ENCODE results near the gene MME.

DNA sequence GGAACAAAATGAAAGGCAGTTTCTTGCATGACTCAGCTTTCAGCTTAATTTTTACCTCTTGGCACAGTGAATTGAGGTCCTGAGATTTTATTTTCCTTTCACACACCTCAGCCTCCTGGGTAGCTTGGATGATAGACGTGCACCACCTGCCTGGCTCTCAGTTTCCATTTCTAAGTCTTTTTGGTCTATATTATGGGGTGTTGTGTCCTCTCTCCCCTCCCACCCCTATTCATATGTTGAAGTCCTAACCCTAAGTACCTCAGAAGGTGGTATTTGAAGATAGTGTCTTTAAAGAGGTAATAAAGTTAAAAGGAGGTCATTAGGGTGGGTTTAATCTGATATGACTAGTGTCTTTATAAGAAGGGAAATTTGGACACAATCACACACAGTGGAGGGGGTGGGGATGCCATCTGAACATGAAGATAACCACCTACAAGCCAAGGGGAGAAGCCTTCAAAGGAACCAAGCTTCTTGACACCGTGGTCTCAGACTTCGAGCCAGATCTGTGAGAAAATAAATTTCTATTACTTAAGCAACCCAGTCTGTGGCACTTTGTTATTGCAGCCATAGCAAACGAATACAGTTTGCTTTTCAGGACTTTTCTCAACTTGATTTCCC, 128.2 kb downstream of the MME start:
- TF ChIP-seq, protein P1, sequence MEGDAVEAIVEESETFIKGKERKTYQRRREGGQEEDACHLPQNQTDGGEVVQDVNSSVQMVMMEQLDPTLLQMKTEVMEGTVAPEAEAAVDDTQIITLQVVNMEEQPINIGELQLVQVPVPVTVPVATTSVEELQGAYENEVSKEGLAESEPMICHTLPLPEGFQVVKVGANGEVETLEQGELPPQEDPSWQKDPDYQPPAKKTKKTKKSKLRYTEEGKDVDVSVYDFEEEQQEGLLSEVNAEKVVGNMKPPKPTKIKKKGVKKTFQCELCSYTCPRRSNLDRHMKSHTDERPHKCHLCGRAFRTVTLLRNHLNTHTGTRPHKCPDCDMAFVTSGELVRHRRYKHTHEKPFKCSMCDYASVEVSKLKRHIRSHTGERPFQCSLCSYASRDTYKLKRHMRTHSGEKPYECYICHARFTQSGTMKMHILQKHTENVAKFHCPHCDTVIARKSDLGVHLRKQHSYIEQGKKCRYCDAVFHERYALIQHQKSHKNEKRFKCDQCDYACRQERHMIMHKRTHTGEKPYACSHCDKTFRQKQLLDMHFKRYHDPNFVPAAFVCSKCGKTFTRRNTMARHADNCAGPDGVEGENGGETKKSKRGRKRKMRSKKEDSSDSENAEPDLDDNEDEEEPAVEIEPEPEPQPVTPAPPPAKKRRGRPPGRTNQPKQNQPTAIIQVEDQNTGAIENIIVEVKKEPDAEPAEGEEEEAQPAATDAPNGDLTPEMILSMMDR (IDR thresholded peaks at IDR 0.05; ENCODE audit: low read depth, low read length, poor library complexity, severe bottlenecking): no peak
- TF ChIP-seq EZH2phosphoT487 (IDR thresholded peaks at IDR 0.05; ENCODE audit: borderline replicate concordance, low read length): no peak

All from DOHH2 (cell line).